Right lobe of liver (tissue), 6 donors: ENCODE measurements around the gene EPHB6. TPM values are rescaled to one million over a fixed set of nuclear protein-coding genes. Genes with fewer than 3 reads are reported as not detected.

Experiments
- ATAC-seq, 4 donors: fragments of 200-7000 bp; cut with Tn5 transposase; one replicate each; pipeline ENCODE4 v1.9.1; 2020; ENCODE audit warnings: mild to moderate bottlenecking in 4 of 4, moderate library complexity in 4 of 4
- DNase-seq, 3 donors: peaks; one replicate each; pipeline ENCODE4 v3.0.0-alpha.2; 2020
- H3K27ac ChIP-seq, 3 donors: fragments of 200-600 bp; one replicate each; pipeline ENCODE4 v1.8.0; 2022
- H3K27me3 ChIP-seq, 2 donors: fragments of 200-600 bp; one replicate each; pipeline ENCODE4 v1.8.0; 2022
- H3K36me3 ChIP-seq, 4 donors: fragments of 200-600 bp; sonication (generic) in 1 of 4; one replicate each; pipeline versions ENCODE4 v1.5.1 to v1.8.0; 2017 to 2022; ENCODE audit warnings: control low read depth in 1 of 4
- H3K4me1 ChIP-seq, 4 donors: fragments of 200-600 bp; sonication (generic) in 1 of 4; one replicate each; pipeline versions ENCODE4 v1.5.1 to v1.8.0; 2017 to 2022; ENCODE audit warnings: control low read depth in 1 of 4
- H3K4me3 ChIP-seq, 3 donors: fragments of 200-600 bp; one replicate each; pipeline ENCODE4 v1.8.0; 2022
- H3K9me3 ChIP-seq, 4 donors: fragments of 200-600 bp; sonication (generic) in 1 of 4; one replicate each; pipeline versions ENCODE4 v1.5.1 to v1.8.0; 2017 to 2022; ENCODE audit warnings: control low read depth in 1 of 4
- CTCF ChIP-seq, 4 donors: fragments of 200-600 bp in 3 of 4; fragments of 450-650 bp in 1 of 4; IDR thresholded peaks; one replicate each; pipeline versions ENCODE4 v1.5.1 to v1.8.0; 2016 to 2022; ENCODE audit warnings: antibody characterized with exemption in 4 of 4, mild to moderate bottlenecking in 2 of 4
- POLR2A ChIP-seq: fragments of 450-650 bp; IDR thresholded peaks from one replicate; pipeline ENCODE4 v1.6.1; 2017; ENCODE audit warnings: antibody characterized with exemption, mild to moderate bottlenecking
- WGBS: methylation state at CpG from one replicate; pipeline ENCODE4 v1.1.6; 2018; ENCODE audit warnings: low coverage, low lambda C conversion rate; ENCODE audit not compliant: insufficient coverage; ENCODE audit errors: missing lambda C conversion rate; 5-methylcytosine and 5-hydroxymethylcytosine counted together
- intact Hi-C, 2 donors: fragments of 100-400 bp; cut with DNase I; formaldehyde crosslinking; loops; one replicate each; pipeline versions ENCODE4 v1.11.2 to v1.14.1; 2022
- total RNA-seq, 6 experiments: library from RNA; depleted of rRNA in 2 of 6; stranded (reverse); fragments of >200 nt in 2 of 6; fragmentation: NEBNext Ultra II Directional in 3 of 6; extraction: Animal tissue kit (Norgen Biotek cat#: 25700) in 3 of 6; gene quantifications; one replicate each; pipeline versions ENCODE4 v1.1.0 to v1.2.4, GENCODE V29; 2016 to 2023
- donor health status: DM: no; HTN: yes; CAD: no.
- donor health status: DM: no; HTN: no; CAD: no.
- donor health status: DM: no; HTN: no; CAD: no.
- donor health status: DM: no; HTN: yes; CAD: no.
- donor health status: DM: no; HTN: yes; CAD: no.

Gene EPHB6
- total RNA-seq, 6 experiments from 2014 or later = 1.5 to 6.1 (median 3.2) TPM

- WGBS = 63% methylated on average over 9 of the region's 10 CpGs
- Histone ChIP-seq H3K4me1 (no peaks in the 10 kb centered on the region), H3K9me3 (no peaks in the 10 kb centered on the region), H3K36me3 (no peaks in the 10 kb centered on the region), H3K4me3 (no peak overlapping the region), H3K27ac (no peak overlapping the region), H3K27me3 (no peaks in the 10 kb centered on the region)
- DNase-seq (peak in 1 of 3 donors; percentile 19), ATAC-seq (no peak)
- intact Hi-C loops = no loop called here
- no peak for TF ChIP-seq CTCF (IDR thresholded peaks at IDR 0.05)
- TF ChIP-seq POLR2A = no peak
These were observed 36.7 kb downstream of the EPHB6 start for GRCh38 chr7:142891490-142892082.

- Histone ChIP-seq H3K4me3 (no peak overlapping the region), H3K36me3 (no peaks in the 10 kb centered on the region), H3K27me3 (no peaks in the 10 kb centered on the region), H3K9me3 (no peaks in the 10 kb centered on the region), H3K27ac (no peak overlapping the region), H3K4me1 (no peaks in the 10 kb centered on the region)
- 60% methylated on average over 1 of the region's 5 CpGs for WGBS
- peak in 1 of 3 donors; percentile 15 for DNase-seq
- ATAC-seq = no peak
- no peak for TF ChIP-seq POLR2A
- TF ChIP-seq CTCF (IDR thresholded peaks at IDR 0.05) = no peak
- intact Hi-C loops = no loop called here
These were observed 38.1 kb downstream of the EPHB6 start for GRCh38 chr7:142892951-142893350.

GRCh38 chr7:142894112-142894984 lies 39.5 kb downstream of the EPHB6 start:
- DNase-seq = peak in 1 of 3 donors; percentile 32
- H3K9me3 ChIP-seq = no peaks in the 10 kb centered on the region

GRCh38 chr7:142894985-142895593 lies 40.2 kb downstream of the EPHB6 start:
- TF ChIP-seq CTCF (IDR thresholded peaks at IDR 0.05) (no peak), POLR2A (no peak)
- H3K9me3 ChIP-seq = no peaks in the 10 kb centered on the region
- WGBS = 50% methylated on average over 4 of the region's 6 CpGs
- DNase-seq (peak in 1 of 3 donors; percentile 14), ATAC-seq (no peak)
- H3K4me1 ChIP-seq = no peaks in the 10 kb centered on the region
- no peak overlapping the region for H3K27ac ChIP-seq
- H3K27me3 ChIP-seq = no peaks in the 10 kb centered on the region
- intact Hi-C loops = no loop called here
- no peak overlapping the region for H3K4me3 ChIP-seq
- H3K36me3 ChIP-seq = no peaks in the 10 kb centered on the region

More at GRCh38 chr7:142894112-142894984, 39.5 kb downstream of the EPHB6 start:
- no peak overlapping the region for H3K27ac ChIP-seq
- intact Hi-C loops = no loop called here
- TF ChIP-seq POLR2A (no peak), CTCF (IDR thresholded peaks at IDR 0.05) (no peak)
- no peaks in the 10 kb centered on the region for H3K4me1 ChIP-seq
- H3K27me3 ChIP-seq = no peaks in the 10 kb centered on the region
- no peaks in the 10 kb centered on the region for H3K36me3 ChIP-seq
- ATAC-seq = peak in 1 of 4 donors; percentile 12
- H3K4me3 ChIP-seq = no peak overlapping the region
- WGBS = 57% methylated on average over 10 of the region's 12 CpGs
